Neural progenitor cell (in vitro differentiated cells): Measurements from ENCODE around the gene FBLN1.

Experiments used
- EZH2 ChIP-seq: fragments of 200-600 bp; sonication (generic); IDR thresholded peaks from 2 replicates; pipeline ENCODE4 v1.6.1; 2017; ENCODE audit warnings: antibody characterized with exemption, mild to moderate bottlenecking, moderate library complexity
- EZH2phosphoT487 ChIP-seq: fragments of 200-600 bp; sonication (generic); IDR thresholded peaks from 2 replicates; pipeline ENCODE4 v1.6.1; 2017; ENCODE audit warnings: antibody characterized with exemption
- TF ChIP-seq, protein P1 (sequence below): fragments of 200-600 bp; sonication (generic); IDR thresholded peaks from 2 replicates; pipeline ENCODE4 v1.5.1; 2017; ENCODE audit warnings: antibody characterized with exemption, mild to moderate bottlenecking

DNA sequence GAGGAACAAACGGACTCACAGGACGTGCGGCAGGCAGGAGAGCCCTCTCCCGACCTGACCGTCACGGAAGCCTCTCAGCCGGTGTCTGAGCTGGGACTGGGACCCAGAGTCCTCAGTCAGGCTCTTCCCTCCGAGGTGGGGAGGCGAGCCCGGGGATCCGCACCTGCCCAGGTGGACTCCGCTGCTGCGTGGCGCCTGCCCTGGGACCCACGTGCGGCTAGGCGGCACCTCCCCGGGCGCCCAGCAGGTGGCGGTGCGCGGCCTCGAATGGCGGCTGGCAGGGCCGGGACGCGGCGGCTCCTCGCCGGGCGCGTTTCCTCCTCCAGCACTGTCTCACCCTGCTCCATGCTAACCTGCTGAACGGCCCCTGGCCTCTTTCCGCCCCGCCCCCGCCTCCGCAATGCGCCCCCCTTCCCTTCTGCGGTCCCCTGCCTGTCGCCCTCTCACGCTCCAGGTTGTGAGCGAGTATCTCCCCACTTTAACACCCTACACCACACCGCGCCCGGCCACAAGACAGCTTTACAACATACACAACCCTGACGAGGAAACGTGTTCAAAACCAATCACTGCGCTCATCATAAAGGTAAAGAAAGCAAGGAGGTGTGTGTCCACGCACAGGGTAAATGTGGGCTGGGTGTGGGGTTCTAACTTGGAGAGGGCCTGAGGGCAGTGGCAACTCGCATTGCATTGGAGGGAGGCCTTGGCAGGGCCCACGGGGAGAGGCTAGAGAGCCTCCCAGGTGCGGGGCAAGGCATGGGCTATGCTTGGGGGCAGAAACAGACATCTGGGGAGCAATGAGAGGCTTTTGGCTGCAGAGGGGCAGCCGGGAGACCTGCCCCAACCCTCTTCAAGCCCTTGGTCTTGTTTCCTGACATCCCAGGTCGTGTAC, 143.1 kb downstream of the FBLN1 start:
- TF ChIP-seq, protein P1, sequence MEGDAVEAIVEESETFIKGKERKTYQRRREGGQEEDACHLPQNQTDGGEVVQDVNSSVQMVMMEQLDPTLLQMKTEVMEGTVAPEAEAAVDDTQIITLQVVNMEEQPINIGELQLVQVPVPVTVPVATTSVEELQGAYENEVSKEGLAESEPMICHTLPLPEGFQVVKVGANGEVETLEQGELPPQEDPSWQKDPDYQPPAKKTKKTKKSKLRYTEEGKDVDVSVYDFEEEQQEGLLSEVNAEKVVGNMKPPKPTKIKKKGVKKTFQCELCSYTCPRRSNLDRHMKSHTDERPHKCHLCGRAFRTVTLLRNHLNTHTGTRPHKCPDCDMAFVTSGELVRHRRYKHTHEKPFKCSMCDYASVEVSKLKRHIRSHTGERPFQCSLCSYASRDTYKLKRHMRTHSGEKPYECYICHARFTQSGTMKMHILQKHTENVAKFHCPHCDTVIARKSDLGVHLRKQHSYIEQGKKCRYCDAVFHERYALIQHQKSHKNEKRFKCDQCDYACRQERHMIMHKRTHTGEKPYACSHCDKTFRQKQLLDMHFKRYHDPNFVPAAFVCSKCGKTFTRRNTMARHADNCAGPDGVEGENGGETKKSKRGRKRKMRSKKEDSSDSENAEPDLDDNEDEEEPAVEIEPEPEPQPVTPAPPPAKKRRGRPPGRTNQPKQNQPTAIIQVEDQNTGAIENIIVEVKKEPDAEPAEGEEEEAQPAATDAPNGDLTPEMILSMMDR: peak; percentile 88
- TF ChIP-seq EZH2: peak; percentile 58
- TF ChIP-seq EZH2phosphoT487: no peak
